GM21390 (cell line): ENCODE data around the gene ATG4D.

Experiments
- ATAC-seq: cut with Tn5 transposase; IDR thresholded peaks from one replicate; pipeline ENCODE4 v1.9.1; 2021; ENCODE audit not compliant: unreplicated experiment

The ATG4D gene

DNA sequence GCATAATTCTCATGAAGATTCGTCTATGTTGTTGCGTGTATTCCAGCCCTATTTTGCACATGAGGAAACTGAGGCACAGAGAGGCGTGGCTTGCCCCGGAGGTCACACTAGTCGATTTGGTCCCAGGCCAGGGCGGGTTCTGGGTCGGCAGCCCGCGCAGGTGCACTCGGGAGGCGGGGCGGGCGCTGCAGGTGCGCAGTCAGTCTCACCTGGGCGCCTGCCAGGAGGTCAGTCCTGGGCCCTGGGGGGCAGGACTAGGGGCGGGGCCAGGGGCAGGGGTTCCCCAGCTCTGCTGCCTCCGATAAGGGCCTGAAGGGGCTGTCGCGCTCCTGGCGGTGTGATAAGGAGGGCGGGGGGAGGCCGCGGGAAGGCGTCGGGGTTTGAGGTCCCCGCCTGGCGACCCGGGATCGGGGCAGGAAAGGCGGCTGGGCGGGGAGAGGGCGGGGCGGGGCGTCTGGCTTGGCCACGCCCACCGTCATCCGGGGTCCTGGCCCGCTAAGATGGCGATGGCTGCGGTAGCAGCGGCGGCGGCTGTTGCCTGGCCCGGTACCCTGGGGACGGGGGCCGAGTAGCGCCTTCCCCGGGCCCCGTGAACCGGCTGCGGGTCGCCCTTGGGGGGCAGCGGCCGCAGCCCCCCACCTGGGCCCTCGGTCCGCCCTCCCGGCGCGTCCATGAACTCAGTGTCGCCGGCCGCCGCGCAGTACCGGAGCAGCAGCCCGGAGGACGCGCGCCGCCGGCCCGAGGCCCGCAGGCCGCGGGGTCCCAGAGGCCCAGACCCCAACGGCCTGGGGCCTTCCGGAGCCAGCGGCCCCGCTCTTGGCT is at the start of gene ATG4D:
TSS of gene ATG4D (plus strand) at position 485 of the 822 bp plus-strand sequence. CDS start at position 672, 187 bp downstream.
- peak; percentile 77 for ATAC-seq

DNA sequence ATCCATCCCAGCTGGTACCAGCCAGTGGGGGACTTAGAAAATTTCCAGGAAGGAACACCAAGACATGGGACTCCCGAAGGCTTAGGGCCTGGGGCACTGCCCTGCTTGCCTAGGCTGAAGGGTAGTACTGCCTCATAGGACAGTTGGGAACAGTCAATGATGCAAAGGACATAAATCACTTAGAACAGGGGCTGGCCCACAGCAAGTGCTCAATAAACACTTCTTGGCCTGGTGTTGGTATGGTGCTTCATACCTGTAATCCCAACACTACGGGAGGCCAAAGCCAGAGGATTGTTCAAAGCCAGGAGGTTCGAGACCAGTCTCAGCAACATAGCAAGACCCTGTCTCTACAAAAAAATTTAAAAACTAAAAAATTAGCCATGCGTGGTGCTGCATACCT is 46.3 kb upstream of the ATG4D start:
- ATAC-seq = no peak

DNA sequence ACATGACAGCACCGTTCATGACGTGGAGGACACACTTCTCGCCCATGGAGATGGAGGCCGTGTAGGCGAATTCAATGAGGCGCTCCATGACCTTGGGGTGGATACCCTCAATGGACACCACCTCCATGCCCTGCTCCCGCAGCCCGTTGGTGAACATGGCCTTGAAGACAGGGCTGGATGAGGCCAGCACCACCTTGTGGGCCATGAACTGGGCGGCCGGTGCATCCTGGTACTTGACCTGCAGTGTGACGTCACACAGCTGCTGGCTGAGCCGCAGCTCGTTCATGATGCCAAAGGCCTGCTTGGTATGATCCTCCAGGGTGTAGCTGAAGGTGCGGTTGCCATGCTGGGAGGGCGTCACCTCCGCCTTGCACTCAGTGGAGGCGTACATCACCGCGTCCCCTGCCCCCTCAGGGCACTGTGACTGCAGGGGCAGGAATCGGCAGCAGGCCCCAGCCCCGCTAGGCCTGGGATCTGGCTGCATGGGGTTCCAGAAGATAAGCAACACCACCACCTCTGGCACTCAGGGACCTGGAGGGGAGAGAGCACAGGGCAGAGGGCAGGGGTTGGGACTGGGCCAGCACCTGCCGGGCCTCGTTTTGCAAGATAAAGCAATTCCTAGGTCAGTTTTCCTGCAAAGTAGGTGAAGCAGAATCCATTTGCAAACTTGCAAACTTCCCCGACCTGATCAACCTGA is 44.0 kb upstream of the ATG4D start:
- no peak for ATAC-seq

DNA sequence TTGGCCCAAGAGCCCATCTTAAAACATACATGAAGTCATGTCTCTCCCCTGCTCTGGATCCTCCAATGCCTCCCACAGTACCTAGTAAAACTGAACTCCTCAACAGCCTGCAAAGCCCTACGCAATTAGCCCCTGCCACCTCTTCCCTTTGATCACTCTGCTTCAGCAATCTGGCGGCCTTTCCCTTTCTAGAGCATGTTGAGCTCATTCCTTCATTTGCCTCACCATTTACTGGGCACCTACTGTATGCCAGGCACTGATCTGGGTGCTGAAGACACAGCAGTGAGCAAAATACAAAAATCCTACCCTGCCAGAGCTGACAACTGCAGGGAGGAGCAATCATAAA is 43.5 kb upstream of the ATG4D start:
- no peak for ATAC-seq

DNA sequence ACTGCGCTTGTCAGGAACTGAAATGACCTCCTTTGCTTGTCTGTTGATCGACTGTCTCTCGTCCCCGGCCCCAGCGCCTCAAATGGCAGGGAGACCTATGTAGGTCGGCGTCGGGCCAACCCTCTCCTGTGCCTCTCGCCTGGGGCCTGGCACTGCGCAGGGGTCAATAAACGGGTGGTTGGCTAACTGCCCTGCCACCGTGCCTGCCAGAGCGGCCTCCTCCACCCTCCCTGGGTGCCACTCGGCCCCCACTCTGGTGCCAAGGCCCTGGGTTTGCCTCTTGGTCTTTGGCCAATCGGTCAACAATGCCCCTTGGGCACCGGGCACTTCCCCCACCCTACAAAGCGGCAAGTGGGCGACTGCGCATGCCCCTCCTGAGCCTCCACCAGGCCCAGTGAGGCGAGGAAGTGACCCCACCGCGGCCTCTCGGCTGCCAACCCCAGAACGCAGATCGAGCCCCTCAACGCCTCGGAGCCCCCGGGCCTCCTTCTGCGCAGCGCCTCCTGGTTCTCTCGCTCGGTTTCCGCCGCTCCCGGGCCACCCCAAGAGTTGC is 41.7 kb upstream of the ATG4D start:
- peak; percentile 33 for ATAC-seq

DNA sequence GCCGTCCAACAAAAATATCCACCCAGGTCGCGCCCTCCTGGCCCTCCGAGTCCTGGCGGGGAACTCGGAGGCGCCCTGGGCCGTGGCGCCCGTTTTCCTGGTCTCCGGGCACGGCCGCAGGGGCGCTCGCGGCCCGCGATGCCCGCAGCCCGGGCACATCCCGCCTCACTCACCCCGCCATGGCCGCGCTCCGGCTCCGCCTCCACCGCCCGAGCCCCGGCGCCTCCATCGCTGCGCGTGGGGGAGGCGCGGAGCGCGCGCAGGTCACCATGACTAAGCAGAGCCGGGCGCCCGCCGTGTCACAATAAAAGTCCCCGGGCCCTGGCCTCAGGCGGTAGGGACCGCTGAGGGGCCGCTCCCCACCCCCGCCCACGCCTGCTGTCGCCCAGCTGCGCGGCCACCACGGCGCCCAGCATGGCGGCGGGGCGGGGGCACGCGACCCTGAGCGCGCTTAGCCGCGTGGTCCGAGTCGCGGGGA is 41.1 kb upstream of the ATG4D start:
- ATAC-seq = peak; percentile 79

DNA sequence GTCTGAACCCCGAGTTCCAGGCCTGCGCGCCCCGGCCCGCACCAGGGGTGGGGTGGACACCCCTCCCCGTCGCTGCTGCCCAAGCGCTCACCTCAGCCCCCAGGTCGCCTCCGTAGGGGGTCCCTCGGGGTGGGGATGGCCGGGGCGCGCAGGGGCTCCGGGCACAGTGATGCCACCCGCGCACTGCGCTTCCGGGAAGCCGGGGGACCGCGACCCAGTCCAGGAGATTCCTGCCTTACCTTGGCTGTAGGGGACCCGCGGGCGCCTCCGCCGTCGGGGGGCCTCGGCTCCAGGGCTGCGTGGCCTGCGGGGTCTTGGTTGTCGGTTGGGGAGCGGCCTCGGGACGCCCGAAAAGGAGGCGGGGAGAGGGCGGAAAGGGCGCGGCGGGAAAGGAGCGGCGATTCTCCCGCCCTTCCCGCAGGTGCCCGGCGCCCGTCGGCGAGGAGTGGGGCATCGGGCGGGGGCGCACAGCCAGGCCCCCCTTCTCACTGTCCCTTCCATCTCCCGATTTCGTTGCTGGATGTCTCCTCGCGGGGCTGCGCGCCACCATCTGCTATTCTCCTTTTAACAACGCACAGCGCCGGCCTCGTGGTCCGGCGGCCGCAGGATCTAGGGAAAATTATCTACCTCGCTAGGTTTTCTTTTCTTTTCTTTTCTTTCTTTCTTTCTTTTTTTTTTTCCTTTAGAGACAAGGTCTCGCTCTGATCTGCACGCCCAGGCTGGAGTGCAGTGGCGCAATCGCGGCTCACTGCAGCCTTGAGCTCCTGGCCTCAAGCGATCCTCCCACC is 40.5 kb upstream of the ATG4D start, which contains the start of gene KEAP1:
TSS of gene KEAP1 (minus strand) at position 355 of the 788 bp plus-strand sequence. CDS start 3,323 bp downstream, outside the sequence.
- ATAC-seq = peak; percentile 35

DNA sequence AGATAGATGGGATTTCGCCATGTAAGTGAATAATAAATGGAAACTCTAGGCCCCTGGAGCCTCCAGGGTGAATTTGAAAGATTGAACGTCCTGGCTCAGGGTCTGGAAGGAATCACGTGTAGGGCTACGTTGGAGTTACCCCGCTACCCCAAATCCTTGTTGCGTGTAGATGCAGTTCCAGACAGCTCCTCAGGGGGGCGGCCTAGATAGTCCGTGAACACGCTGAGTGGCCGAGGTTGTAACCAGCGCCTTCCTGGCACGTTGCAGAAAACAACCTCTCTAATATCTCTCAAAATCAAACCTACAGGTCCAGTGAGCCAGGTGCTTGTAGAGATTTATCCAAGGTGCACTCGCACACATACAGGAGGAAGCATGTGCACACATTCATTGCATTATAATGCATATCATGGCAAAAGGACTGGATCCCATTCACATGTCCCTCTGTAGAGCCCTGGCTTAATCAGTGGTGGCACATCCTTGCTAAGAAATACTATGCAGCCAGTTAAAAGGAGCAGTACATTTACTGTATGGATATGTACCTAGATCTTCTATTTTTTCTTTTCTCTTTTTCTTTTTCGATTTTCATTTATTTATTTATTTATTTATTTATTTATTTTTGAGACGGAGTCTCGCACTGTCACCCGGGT is 38.0 kb upstream of the ATG4D start:
- no peak for ATAC-seq

DNA sequence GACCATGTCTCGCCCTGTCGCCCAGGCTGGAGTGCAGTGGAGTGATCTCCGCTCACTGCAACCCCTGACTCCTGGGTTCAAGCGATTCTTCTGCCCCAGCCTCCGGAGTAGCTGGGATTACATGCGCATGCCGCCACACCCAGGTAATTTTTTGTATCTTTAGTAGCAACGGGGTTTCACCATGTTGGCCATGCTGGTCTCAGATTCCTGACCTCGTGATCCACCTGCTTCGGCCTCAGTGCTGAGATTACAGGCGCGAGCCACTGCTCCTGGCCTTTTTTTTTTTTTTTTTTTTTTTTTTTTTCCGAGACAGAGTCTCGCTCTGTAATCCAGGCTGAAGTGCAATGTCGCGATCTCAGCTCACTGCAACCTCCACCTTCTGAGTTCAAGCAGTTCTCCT is 35.7 kb upstream of the ATG4D start:
- no peak for ATAC-seq

DNA sequence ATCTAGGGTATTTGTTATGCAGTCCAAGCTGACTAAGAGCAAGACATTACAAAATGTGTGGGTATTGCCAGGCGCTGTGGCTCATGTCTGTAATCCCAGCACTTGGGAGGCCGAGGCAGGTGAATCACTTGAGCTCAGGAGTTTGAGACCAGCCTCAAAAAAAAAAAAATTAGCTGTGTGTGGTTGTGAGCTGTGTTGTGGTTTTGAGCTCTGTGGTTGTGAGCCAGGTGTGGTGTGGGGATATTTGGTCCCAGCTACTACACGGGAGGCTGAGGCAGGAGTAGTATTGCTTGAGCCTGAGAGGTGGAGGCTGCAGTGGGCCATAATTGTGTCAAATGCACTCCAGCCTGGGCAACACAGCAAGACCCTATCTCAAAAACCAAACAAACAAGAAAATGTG is 35.0 kb upstream of the ATG4D start:
- no peak for ATAC-seq

DNA sequence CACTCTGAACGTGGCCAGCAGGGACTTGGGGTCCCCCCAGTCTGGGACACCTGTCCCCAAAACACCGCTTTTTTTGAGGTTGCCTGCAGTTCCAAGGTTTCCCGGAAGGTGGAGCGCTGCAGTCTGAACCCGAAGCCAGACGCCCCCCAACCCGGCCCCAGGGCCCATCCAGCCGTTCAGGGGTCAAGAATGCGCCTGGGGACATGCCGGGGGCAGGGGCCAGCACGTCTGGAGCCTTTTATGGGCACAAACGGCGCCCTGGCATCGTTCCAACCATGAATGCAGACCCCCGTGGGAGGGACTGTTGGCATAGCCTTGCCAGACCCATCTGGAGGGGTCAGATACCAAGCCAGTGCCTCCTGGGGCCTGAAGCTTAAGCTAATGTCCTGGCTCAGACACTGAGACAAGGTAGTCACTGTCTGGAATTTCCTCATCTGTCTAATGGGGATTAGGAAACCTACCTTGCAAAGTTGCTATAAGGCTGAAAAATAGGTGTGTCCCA is 33.4 kb upstream of the ATG4D start:
- no peak for ATAC-seq

DNA sequence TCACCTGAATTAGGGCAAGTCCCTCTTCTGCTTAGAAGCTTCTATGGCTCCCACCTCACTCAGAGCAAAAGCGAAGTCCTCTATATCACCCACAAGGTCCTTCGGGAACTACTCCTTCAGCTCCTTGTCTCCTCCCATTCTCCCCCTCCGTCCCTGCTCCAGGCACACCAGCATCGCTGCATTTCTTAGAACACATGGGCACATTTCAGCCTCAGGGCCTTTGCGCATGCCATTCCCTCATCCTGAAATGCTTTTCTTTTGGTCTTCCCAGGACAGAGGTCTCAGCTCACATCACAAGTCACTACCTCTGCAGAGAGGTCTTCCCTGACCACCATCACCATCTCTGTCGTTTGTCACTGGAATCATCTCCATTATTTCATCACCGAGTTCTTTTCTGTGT is 30.5 kb upstream of the ATG4D start:
- ATAC-seq = no peak

DNA sequence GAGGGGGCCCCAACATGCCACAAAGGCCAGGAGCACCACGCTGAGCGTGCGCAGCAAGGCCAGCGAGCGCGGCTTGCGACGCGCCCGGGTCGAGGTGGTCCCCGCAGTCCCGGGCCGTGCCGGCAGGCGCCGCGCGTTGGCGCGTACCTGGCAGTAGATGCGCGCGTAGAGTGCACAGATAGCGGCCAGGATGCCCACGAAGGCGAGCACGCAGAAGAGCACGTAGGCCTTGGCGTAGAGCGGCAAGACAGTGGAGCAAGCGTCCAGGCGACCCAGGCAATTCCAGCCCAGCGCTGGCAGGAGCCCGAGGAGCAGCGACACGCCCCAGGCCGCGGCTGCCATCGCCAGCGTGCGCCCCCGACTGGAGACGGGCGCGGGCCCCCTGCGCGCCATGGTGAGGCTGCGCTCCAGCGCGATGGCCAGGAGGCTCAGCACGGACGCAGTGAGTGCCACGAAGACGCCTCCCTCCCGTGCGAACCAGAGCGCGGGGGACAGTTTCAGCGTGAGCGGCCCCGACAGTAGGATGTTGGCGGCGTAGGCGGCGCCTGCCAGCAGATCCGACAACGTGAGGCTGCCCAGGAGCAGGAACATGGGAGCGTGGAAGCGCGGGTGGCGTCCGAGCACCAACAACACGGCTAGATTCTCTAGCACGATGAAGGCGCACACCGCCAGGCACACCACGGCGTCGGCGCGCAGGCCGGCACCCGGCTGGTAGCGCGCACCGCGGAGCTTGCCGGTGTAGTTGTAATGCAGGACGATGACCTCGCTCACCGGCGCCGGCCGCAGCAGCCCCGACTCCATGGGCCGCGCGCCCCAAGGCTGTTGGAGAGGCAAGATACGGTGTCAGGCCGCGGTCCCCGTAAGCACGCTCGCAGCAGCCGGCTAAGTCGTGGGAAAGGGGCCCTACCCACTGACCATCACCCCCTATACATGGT is 29.2 kb upstream of the ATG4D start:
- no peak for ATAC-seq

DNA sequence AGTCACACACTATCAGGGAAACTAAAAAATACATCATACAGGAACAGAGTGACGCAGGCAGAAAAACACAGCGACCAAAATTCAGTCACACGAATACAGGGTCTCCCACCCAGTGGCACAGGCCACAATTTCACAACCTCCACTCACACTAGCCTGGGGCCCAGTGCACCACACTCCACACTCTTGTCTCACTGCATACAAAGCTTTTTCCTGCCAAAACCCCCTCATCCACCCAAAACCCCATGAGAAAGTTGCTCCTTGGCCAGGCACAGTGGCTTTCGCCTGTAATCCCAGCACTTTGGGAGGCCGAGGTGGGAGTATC is 27.7 kb upstream of the ATG4D start:
- no peak for ATAC-seq

DNA sequence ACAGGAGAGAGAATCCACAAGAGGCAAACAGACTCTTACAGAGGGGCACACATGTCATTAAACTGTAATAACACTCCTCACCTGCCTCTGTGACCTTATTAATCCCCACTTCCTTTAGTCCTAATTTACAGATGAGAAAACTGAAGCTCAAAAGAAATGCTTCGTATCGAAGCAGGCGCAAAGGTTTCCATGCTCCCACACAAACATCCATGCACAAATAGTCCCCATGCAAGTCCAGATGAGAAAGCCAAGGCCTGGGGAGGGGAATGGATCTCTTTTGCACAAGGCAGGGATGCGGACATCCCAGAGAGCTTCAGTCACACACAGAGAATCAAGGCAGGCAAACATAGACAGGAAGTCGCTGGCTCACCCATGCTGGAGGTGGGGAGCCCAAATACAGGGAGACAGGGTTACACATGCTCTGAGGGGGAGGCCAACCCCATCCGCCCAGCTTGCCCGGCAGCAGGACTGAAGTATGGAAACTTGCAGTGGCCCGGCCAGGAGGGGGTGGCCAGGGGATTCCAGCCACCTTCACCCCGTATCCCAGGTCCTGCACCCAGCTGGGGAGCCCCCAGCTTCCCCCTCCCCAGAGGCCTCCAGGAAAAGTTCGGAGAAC is 26.9 kb upstream of the ATG4D start:
- no peak for ATAC-seq

DNA sequence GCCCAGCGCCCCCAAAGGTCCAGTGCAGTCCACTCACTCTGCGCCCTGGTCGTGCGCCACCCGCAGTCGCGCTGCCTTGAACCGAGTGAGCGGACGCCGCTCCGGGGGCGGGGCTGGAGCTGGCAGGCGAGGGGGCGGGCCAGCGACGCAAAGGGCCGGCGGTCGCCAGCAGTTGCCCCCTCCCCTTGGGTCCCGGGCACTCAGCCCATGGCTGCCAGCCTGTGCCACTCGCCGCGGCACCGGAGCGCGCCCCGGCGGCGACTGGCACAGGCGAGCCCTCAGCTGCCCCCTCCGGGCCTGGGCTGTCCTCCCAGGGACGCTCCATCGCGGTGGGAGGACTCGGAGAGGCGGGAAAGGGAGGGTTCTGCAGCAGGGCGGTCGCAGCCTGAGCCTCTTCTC is 26.3 kb upstream of the ATG4D start, which contains the start of gene S1PR5:
TSS of gene S1PR5 (minus strand) at position 87 of the 399 bp plus-strand sequence. CDS start 2,436 bp downstream, outside the sequence.
- ATAC-seq = no peak

DNA sequence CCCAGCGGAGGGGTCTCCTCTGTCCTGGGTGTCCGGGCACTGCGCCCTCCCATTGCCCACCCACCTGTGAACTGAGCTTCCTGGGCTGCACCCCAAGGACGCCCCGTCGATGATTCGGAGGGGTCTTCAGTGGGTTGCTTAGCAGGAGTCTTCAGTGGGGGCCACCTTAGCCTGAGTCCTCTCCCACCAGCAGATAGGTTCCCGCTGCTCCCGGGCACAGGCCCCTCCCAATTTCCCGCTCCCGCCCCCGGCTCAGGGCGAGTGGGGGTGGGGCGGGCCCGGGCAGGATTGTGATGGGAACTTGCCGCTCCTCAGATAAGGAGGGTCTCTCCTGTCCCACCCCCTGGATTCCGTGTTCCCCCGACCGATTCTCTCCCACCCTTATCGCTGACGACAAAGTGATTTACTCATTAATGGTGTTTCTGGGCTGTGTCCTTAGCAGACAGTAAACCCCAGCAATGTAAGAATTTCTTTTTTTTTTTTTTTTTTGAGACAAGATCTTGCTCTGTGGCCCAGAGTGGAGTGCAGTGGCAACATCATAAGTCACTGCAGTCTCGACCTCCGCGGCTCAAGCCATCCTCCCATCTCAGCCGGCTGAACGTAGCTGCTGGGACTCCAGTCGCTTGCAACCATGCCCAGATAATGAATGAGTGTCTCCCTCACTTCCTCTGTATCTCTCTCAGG is 25.8 kb upstream of the ATG4D start:
- ATAC-seq = no peak
